Natural killer cell (primary cell): ENCODE results near the gene CGB5. TPM values are rescaled to one million over a fixed set of nuclear protein-coding genes. Genes with fewer than 3 reads are reported as not detected.
"Not testable (repeated sequence)": the region's sequence is repeated elsewhere in the genome, so short reads cannot be mapped to it uniquely, and the experiment has no call there.

Source experiments
- ATAC-seq, 3 donors: fragments of 150-1000 bp in 2 of 3; fragments of 200-7000 bp in 1 of 3; cut with Tn5 transposase; 1 replicate in 1 of 3; 2 replicates in 2 of 3; pipeline ENCODE4 v1.10.0; 2021; ENCODE audit warnings: mild to moderate bottlenecking in 2 of 3, moderate library complexity in 2 of 3
- DNase-seq, 2 donors: peaks; one replicate each; pipeline versions ENCODE4 v3.0.0 to v3.0.0-alpha.2; 2013 to 2021; ENCODE audit warnings: mixed read lengths in 1 of 2
- H3K27ac ChIP-seq: one replicate; pipeline ENCODE4 v1.5.1; 2013; ENCODE audit warnings: mild to moderate bottlenecking, low read length
- H3K27me3 ChIP-seq: one replicate; pipeline ENCODE4 v1.6.1; 2013; ENCODE audit warnings: low read length; ENCODE audit not compliant: control insufficient read depth, insufficient read depth
- H3K36me3 ChIP-seq: one replicate; pipeline ENCODE4 v1.6.1; 2013; ENCODE audit warnings: low read length; ENCODE audit not compliant: control insufficient read depth, insufficient read depth
- H3K4me1 ChIP-seq: one replicate; pipeline ENCODE4 v1.6.1; 2013; ENCODE audit warnings: low read length; ENCODE audit not compliant: control insufficient read depth, insufficient read depth
- H3K4me3 ChIP-seq: one replicate; pipeline ENCODE4 v1.5.1; 2013; ENCODE audit warnings: low read length
- H3K9me3 ChIP-seq: one replicate; pipeline ENCODE4 v1.6.1; 2013; ENCODE audit warnings: low read length; ENCODE audit not compliant: control insufficient read depth, insufficient read depth
- H3K27ac Mint-ChIP-seq, 2 donors: one replicate each; pipeline ENCODE4 v1.8.0; 2022; ENCODE audit warnings: mild to moderate bottlenecking in 2 of 2, mixed read lengths in 2 of 2, moderate library complexity in 1 of 2
- H3K27me3 Mint-ChIP-seq, 2 donors: one replicate each; pipeline ENCODE4 v1.8.0; 2022; ENCODE audit warnings: low read depth in 2 of 2, mixed read lengths in 2 of 2
- H3K36me3 Mint-ChIP-seq: one replicate; pipeline ENCODE4 v1.8.0; 2022; ENCODE audit warnings: mixed read lengths
- H3K4me1 Mint-ChIP-seq, 2 donors: one replicate each; pipeline ENCODE4 v1.8.0; 2022; ENCODE audit warnings: mixed read lengths in 2 of 2
- H3K4me3 Mint-ChIP-seq: one replicate; pipeline ENCODE4 v1.8.0; 2022; ENCODE audit warnings: mild to moderate bottlenecking, moderate library complexity, mixed read lengths
- H3K9me3 Mint-ChIP-seq, 2 donors: one replicate each; pipeline ENCODE4 v1.8.0; 2022; ENCODE audit warnings: mixed read lengths in 2 of 2
- WGBS: methylation state at CpG from one replicate; pipeline ENCODE4 v1.1.7; 2013; ENCODE audit warnings: missing lambda C conversion rate; ENCODE audit not compliant: insufficient coverage; 5-methylcytosine and 5-hydroxymethylcytosine counted together
- intact Hi-C: fragments of 100-400 bp; cut with micrococcal nuclease; formaldehyde crosslinking; loops from one replicate; pipeline ENCODE4 v1.14.2; 2022
- total RNA-seq, 4 donors: library from RNA; stranded (reverse); fragments of 120-200 nt in 1 of 4; gene quantifications; one replicate each; pipeline versions ENCODE4 v1.2.3 to v1.2.4, GENCODE V29; 2013 to 2022
- TF ChIP-seq, protein P1 (sequence below): fragments of 200-600 bp; IDR thresholded peaks from one replicate; pipeline ENCODE4 v1.8.0; 2022; ENCODE audit warnings: antibody characterized with exemption

CGB5 gene
- total RNA-seq, 3 donors from 2014 or later (not counting 1 experiment from before 2014, with no cell fraction given) = not detected

DNA sequence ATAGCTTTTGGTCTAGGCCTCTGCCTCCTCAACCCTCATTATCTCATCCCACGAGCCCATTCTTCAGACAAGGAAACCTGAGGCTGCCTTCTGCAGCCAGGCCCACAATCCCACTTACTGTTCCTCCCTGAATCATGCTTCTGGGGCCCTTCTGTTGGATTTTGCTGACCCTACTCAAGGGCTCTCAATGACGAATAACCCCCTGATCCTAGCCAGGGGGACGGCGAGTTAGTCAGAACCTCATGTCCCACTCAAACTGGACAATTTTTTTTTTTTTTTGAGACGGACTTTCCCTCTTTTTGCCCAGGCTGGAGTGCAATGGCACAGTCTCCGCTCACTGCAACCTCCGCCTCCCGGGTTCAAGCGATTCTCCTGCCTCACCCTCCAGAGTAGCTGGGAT, 21.5 kb upstream of the CGB5 start:
- peaks cover 15 to 35% of the 10 kb centered on the region in 2 donors for H3K4me1 Mint-ChIP-seq
- TF ChIP-seq, protein P1, sequence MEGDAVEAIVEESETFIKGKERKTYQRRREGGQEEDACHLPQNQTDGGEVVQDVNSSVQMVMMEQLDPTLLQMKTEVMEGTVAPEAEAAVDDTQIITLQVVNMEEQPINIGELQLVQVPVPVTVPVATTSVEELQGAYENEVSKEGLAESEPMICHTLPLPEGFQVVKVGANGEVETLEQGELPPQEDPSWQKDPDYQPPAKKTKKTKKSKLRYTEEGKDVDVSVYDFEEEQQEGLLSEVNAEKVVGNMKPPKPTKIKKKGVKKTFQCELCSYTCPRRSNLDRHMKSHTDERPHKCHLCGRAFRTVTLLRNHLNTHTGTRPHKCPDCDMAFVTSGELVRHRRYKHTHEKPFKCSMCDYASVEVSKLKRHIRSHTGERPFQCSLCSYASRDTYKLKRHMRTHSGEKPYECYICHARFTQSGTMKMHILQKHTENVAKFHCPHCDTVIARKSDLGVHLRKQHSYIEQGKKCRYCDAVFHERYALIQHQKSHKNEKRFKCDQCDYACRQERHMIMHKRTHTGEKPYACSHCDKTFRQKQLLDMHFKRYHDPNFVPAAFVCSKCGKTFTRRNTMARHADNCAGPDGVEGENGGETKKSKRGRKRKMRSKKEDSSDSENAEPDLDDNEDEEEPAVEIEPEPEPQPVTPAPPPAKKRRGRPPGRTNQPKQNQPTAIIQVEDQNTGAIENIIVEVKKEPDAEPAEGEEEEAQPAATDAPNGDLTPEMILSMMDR = no peak
- H3K27ac Mint-ChIP-seq = no peak overlapping the region
- H3K36me3 Mint-ChIP-seq = no peaks in the 10 kb centered on the region
- Histone ChIP-seq H3K36me3 (no peaks in the 10 kb centered on the region), H3K4me1 (peaks cover 33% of the 10 kb centered on the region), H3K27me3 (peaks cover 3% of the 10 kb centered on the region), H3K4me3 (no peak overlapping the region), H3K27ac (no peak overlapping the region), H3K9me3 (no peaks in the 10 kb centered on the region)
- peak overlapping the region; percentile 5 for H3K4me3 Mint-ChIP-seq
- WGBS = 88% methylated on average over 9 of the region's 9 CpGs
- H3K9me3 Mint-ChIP-seq = no peaks in the 10 kb centered on the region
- peaks cover 0 to 7% of the 10 kb centered on the region in 2 donors for H3K27me3 Mint-ChIP-seq
- DNase-seq (peak in 1 of 2 donors; percentile 2), ATAC-seq (no peak)
- intact Hi-C loops = no loop called here

DNA sequence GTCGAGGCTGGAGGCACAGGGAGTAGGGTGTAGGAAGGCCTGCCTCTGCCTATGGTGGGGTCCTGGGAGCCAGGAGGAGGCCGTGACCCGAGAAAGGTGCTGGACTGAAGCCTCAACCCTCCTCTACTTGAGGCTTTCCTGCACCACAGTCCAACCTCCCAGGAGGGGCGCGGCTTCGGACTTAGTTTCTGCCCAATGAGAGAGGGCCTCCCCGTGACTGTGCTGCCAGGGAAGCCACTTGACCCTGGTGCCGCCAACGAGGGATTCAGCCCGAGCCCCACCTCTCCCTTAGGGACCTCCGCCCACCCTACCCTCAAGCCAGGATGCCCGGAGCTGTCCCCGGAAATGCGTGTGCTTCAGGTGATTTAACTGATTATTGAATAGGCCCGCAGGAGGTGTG, 19.4 kb upstream of the CGB5 start, which contains the start of gene CGB3:
Gene CGB3, minus strand, starts transcription at position 101 of the 400 bp plus-strand sequence. CDS start 362 bp downstream, outside the sequence.
- WGBS = no CpG with 5 or more reads among the region's 15 CpGs
- ATAC-seq, H3K36me3 Mint-ChIP-seq, H3K9me3 Mint-ChIP-seq, H3K27me3 ChIP-seq, H3K27ac Mint-ChIP-seq, H3K4me3 Mint-ChIP-seq, DNase-seq, H3K4me3 ChIP-seq, H3K36me3 ChIP-seq, H3K9me3 ChIP-seq, H3K27me3 Mint-ChIP-seq, intact Hi-C loops, H3K27ac ChIP-seq: not testable (repeated sequence)
- H3K4me1 ChIP-seq = peaks cover 15% of the 10 kb centered on the region
- H3K4me1 Mint-ChIP-seq = peaks cover 7 to 14% of the 10 kb centered on the region in 2 donors

DNA sequence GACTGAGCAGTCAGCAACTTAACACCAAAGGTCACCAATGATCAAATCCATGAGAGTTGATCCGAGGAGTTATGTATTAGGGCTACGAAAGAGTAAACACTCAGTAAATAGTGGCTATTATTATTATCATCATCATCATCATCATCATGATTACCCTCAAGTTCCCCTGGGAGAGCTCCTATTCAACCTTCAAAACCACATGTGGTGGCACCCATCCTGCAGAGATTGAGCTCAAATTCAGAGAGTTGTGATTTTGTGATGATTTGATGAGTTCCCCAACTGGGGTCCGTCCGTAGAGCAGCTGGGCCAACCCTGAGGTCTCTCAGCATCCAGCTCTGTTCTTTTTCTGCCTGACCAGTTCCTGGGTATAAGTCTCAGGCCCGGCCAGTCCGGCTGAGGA, 18.6 kb upstream of the CGB5 start:
- H3K36me3 ChIP-seq, H3K27me3 Mint-ChIP-seq, H3K4me1 ChIP-seq, H3K4me3 ChIP-seq, H3K27ac ChIP-seq, DNase-seq, H3K9me3 ChIP-seq, H3K4me3 Mint-ChIP-seq, intact Hi-C loops, H3K36me3 Mint-ChIP-seq, H3K27me3 ChIP-seq, H3K9me3 Mint-ChIP-seq, H3K27ac Mint-ChIP-seq, H3K4me1 Mint-ChIP-seq, ATAC-seq: not testable (repeated sequence)
- WGBS = no CpG with 5 or more reads among the region's 6 CpGs

DNA sequence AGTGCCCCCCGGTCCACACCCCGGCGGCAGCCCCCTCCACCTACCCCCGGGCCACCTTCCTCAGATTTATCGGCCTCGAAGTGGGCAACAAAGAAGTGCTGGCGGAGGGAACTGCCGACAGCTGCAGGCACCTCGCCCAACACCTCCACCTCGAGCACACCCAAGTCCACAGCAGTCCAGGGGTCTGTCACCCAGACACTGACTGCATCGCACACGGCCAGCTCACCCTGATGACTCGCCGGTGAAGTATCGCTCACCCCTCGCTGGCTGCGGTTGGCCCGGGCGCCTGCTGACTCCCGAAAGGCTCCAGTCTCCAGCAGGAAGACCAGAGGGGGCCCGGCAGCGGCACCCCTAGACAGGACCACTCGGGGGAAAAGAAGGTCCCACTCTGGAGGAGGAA, 18.0 kb upstream of the CGB5 start:
- ATAC-seq, H3K4me1 ChIP-seq, H3K36me3 ChIP-seq, DNase-seq, H3K36me3 Mint-ChIP-seq, H3K27ac Mint-ChIP-seq, H3K9me3 ChIP-seq, H3K9me3 Mint-ChIP-seq, H3K27ac ChIP-seq, H3K4me1 Mint-ChIP-seq, H3K4me3 Mint-ChIP-seq, H3K27me3 Mint-ChIP-seq, intact Hi-C loops, H3K27me3 ChIP-seq, H3K4me3 ChIP-seq: not testable (repeated sequence)
- 90% methylated on average over 22 of the region's 23 CpGs for WGBS

DNA sequence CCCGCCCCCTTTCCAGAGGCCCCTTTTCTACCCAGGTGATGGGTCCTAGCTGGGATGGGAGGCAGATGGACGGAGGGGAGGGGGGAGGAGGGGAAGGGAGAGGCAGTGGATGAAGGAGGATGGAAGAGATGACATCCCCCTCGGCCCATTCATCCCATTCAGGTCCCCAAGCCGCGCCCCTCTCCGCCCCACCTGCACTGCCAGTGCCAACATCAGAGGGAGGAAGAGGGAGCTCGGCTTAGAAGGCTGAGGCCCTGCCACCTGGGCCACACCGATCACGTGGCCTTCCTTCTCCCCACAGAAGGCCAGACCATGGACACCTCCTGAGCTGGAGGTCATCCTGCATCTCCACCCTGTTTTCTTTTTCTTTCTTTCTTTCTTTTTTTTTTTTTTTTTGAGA, 15.0 kb upstream of the CGB5 start:
- H3K27me3 Mint-ChIP-seq, H3K9me3 Mint-ChIP-seq, H3K27ac Mint-ChIP-seq, H3K36me3 ChIP-seq, DNase-seq, ATAC-seq, H3K4me1 ChIP-seq, H3K4me1 Mint-ChIP-seq, H3K36me3 Mint-ChIP-seq, H3K4me3 ChIP-seq, intact Hi-C loops, H3K27ac ChIP-seq, H3K4me3 Mint-ChIP-seq, H3K27me3 ChIP-seq, H3K9me3 ChIP-seq: not testable (repeated sequence)
- 88% methylated on average over 2 of the region's 9 CpGs for WGBS

DNA sequence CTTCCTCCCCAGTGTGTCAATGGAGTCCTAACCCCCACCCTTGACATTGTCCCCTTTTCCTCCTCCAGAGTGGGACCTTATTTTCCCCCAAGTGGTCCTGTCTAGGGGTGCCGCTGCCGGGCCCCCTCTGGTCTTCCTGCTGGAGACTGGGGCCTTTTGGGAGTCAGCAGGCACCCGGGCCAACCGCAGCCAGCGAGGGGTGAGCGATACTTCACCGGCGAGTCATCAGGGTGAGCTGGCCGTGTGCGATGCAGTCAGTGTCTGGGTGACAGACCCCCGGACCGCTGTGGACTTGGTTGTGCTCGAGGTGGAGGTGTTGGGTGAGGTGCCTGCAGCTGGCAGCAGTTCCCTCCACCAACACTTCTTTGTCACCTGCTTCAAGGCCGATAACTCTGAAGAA, 13.9 kb upstream of the CGB5 start:
- H3K27me3 ChIP-seq, H3K27ac Mint-ChIP-seq, H3K9me3 Mint-ChIP-seq, ATAC-seq, H3K4me3 ChIP-seq, H3K4me1 Mint-ChIP-seq, H3K4me3 Mint-ChIP-seq, H3K36me3 ChIP-seq, intact Hi-C loops, H3K27me3 Mint-ChIP-seq, H3K9me3 ChIP-seq, H3K27ac ChIP-seq, H3K36me3 Mint-ChIP-seq, H3K4me1 ChIP-seq, DNase-seq: not testable (repeated sequence)
- 90% methylated on average over 12 of the region's 14 CpGs for WGBS

DNA sequence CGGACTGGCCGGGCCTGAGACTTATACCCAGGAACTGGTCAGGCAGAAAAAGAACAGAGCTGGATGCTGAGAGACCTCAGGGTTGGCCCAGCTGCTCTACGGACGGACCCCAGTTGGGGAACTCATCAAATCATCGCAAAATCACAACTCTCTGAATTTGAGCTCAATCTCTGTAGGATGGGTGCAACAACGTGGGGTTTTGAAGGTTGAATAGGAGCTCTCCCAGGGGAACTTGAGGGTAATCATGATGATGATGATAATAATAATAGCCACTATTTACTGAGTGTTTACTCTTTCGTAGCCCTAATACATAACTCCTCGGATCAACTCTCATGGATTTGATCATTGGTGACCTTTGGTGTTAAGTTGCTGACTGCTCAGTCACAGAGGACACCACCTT, 13.3 kb upstream of the CGB5 start:
- H3K4me3 ChIP-seq, ATAC-seq, H3K9me3 ChIP-seq, H3K36me3 Mint-ChIP-seq, H3K36me3 ChIP-seq, H3K4me1 Mint-ChIP-seq, H3K27me3 ChIP-seq, H3K27me3 Mint-ChIP-seq, H3K27ac Mint-ChIP-seq, H3K27ac ChIP-seq, intact Hi-C loops, H3K4me3 Mint-ChIP-seq, H3K4me1 ChIP-seq, DNase-seq, H3K9me3 Mint-ChIP-seq: not testable (repeated sequence)
- 93% methylated on average over 2 of the region's 8 CpGs for WGBS
